NCI-H345 treated with DMSO at 0.1 percent for 48 hours (cell line): ENCODE data around the gene USP32.
A peak's percentile ranks its signal among the peaks of the same experiment; 100 is the strongest.
"Not testable (repeated sequence)": the region's sequence is repeated elsewhere in the genome, so short reads cannot be mapped to it uniquely, and the experiment has no call there.

Experiments used
- DNase-seq: peaks from one replicate; lab custom pipeline; 2025; ENCODE audit not compliant: unreplicated experiment; lab: John Stamatoyannopoulos, UW

USP32 gene

GRCh38 chr17:60372790-60373483 lies 19.0 kb downstream of the USP32 start:
- DNase-seq: no peak

GRCh38 chr17:60371818-60372510 lies 20.0 kb downstream of the USP32 start:
- no peak for DNase-seq

- DNase-seq: no peak
Observed at GRCh38 chr17:60371416-60371815, 20.5 kb downstream of the USP32 start.

DNA sequence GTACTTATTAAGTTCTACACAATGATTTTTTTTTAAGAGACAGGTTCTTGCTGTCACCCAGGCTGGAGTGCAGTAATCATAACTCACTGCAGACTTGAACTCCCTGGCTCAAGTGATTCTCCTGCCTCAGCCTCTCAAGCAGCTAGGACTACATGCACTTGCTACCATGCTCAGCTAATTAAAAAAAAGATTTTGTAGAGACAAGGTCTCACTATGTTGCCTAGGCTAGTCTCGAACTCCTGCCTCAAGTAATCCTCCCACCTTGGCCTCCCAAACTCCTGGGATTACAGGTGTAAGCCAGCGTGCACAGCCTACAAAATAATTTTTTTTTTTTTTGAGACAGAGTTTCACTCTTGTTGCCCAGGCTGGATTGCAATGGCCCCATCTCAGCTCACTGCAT lies 22.2 kb downstream of the USP32 start:
- DNase-seq: no peak

GRCh38 chr17:60363700-60364405 lies 28.1 kb downstream of the USP32 start:
- DNase-seq: no peak

GRCh38 chr17:60362329-60362728 lies 29.6 kb downstream of the USP32 start:
- DNase-seq: no peak

DNA sequence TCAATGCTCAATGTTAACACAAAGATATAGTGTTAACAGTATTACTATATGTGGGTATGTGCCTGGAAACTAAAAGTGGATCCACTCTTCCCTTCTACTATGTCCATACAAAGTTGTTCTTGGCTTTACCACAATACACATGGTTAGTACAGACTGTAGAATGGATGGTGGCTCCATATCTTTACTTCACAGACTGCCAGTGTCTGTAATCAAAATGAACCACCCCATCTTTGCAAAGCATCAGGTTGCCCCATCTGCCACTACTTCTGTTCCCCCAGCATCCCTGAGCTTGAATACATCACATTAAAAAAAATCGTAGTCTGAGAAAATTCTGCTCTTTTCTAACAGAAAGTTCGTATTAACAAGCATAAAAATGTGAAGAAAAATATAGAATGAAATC lies 30.0 kb downstream of the USP32 start:
- DNase-seq: peak; percentile 4

- no peak for DNase-seq
Observed at GRCh38 chr17:60359415-60359814, 32.5 kb downstream of the USP32 start.

- no peak for DNase-seq
Observed at GRCh38 chr17:60358606-60359225, 33.2 kb downstream of the USP32 start.

DNA sequence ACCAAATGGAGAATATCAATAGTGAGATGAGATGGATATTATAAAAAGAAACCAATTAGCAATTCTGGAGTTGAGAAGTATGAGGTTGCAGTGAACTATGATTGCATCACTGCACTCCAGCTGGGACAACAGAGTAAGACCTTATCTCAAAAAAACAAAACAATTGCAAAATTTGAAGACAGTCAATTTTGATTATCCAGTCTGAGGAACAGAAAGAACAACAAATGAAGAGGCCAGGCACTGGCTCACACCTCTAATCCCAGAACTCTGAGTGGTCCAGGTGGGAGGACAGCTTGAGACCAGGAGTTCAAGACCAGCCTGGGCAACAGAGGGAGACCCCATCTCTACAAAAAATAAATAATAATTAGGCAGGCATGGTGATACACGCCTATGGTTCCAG lies 35.0 kb downstream of the USP32 start:
- DNase-seq: no peak

DNA sequence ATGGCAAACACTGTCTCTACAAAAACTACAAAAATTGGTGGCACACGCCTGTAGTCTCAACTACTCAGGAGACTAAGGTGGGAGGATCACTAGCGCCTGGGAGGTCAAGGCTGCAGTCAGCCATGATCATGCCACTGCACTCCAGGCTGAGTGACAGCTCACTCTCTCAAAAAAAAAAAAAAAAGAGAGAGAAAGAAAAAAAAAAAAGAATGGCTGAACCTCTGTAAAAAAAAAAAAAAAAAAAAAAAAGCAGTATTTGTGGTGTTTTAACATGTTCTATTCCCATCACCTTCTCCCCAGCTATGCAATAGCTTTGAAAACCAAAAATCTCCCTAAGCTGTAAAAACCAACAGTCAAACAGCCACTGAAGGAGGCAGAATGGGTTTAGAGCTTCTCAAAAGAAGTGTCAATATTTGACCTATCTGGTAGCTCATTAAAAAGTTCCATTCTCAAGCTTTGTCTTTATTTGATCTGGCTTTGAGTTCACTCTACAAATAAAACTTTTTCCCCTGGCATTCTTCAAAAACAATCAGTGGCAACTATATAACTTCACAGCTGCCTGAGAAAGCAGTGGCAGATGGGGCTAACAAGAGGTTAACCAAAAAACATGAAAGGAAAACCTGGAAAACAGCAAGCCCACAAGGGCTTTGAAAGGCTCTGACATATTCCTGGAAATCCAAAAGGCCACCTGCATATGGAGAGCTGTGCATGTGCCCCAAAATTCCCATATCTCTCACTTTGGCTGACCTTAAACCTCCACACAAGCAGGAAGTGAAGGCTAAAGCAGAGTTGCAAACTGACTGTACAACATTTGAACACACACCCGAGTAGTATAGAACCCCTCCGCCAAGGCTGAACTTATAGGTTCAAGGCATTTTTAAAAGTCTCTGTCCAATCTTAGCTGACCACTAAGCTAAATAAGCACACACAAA lies 36.0 kb downstream of the USP32 start:
- DNase-seq: no peak

DNA sequence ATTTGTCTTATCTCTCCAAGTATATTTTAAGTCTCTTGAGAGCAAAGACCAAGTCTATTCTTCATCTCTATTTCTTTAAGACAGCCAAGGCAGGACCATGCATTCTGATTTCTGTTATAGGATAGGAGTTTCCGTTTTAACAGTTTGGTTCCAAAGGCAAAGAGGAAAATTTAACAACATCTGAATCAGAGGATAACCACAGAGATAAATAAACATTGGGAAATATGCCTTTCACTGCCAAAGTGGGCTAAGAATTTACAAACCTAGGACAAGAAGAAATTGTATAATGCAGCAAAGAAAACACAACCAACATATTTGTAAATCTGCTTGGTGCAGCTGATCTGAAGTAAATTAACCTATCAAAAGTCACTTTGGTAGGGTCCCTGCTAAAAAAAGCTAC lies 37.7 kb downstream of the USP32 start:
- DNase-seq: no peak

- no peak for DNase-seq
Observed at GRCh38 chr17:60353773-60354172, 38.2 kb downstream of the USP32 start.

DNA sequence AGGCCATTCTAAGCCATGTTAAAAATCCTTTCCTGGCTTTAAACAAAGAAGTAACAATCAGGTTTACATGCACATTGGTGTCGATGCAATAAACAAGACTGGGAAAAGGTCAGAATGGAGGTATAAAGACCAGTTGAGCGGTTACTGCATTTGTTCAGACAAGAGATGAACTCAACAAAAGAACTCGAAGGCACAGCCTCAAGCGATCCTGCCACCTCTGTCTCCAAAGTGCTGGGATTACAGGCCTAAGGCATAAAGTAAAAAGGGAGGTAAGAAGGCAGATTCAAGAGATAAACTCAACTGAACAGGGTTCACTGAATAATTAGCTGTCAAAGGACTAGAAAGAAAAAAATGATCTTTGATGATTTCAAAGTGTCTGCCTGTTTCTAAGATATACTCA lies 39.4 kb downstream of the USP32 start:
- no peak for DNase-seq

DNA sequence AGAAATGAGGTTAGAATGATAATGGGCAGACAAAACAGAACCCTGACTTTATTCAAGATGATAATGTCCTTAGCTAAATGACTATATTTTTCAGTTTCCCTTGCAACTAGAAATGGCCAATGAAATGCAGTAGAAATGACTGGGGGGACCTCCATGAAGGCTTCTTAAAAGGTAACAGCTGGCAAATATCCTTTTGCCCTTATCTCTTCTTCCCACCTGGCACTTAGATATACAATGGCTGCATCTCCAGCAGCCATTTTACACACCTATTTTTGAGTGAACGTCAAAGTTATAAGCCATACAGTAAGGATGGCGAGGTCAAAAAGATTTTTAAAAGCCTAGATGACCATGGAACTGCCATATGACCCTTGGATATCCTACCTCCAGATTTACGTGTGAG lies 39.9 kb downstream of the USP32 start:
- DNase-seq: no peak

GRCh38 chr17:60351012-60351695 lies 40.8 kb downstream of the USP32 start:
- DNase-seq: no peak

DNA sequence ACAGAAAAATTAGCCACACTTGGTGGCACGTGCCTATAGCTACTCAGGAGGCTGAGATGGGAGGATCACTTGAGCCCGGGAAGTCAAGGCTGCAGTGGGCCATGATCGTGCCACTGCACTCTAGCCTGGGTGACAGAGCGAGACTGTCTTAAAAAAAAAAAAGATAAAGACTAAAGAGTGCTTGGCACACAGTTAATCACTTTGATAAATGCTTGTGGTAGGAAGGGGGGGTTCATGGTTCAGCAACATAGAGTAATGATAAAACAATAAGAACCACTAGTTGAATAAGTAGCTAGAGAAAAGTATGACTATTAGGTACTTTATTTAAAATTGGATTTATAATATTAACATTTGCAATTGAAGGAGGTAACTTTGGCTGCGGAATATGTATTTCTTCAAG lies 43.3 kb downstream of the USP32 start:
- DNase-seq: no peak

DNA sequence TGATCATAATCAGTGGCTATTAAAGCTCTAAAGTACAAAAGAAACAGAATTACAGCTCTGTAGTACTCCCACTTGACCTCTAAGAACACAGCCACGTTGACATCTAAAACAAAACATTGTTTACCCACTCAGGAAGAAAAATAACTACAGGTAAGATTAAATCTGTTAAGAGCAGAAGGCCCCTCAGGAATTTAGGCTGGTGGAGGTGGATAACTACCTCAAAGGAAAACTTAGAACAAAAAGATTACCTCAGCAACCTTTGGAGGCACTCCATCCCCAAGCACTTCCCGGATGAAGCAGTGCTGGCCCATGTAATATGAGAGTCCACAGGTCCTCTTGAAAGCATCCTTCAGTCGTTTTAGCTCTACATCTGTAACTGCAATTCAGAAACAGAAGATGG lies 46.7 kb downstream of the USP32 start:
- no peak for DNase-seq

DNA sequence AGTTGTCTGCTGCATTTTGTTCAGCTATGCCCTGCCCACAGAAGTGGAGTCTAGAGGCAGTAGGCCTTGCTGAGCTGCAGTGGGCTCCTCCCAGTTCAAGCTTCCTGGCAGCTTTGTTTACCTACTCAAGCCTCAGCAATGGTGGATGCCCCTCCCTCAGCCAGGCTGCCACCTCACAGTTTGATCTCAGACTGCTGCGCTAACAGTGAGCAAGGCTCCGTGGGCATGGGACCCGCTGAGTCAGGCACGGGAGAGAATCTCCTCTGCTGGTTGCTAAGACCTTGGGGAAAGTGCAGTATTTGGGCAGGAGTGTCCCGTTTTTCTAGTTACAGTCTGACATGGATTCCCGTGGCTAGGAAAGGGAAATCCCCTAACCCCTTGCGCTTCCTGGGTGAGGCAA lies 49.4 kb downstream of the USP32 start:
- DNase-seq: not testable (repeated sequence)

DNA sequence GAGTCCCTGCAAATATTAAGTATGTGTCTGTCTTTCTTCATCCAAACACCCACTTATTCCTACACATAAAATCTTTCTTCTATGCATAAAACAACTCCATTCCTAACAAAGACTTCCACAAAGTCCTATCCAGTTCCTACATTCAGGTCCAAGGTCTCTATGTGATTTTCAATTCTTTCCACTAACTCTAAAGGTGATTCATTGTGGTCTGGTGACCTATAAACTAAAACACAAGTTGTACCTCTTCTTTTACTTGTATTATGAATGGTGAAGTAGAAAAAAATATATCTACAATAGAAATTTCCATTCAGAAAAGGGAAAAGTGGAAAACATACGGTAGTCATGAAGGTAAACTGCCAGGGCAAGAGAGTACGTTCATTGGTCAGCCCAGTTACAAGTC lies 56.6 kb downstream of the USP32 start:
- DNase-seq: no peak
